Panc1 (cell line): ENCODE results near the gene CINP. TPM values are rescaled to one million over a fixed set of nuclear protein-coding genes. Genes with fewer than 3 reads are reported as not detected.
"Not testable (repeated sequence)": the region's sequence is repeated elsewhere in the genome, so short reads cannot be mapped to it uniquely, and the experiment has no call there.

Source experiments
- ATAC-seq: fragments of 200-7000 bp; cut with Tn5 transposase; 2 replicates; pipeline ENCODE4 v1.9.1; 2020; ENCODE audit warnings: mild to moderate bottlenecking, moderate library complexity
- BruUV-seq: library from RNA; stranded (reverse); fragments of 400-500 nt; replicated peaks from 2 replicates; lab custom pipeline; 2021; lab: Mats Ljungman, UMichigan
- CTCF ChIA-PET: fragments of 300-600 bp; sonication (Branson Sonifier 250); formaldehyde crosslinking; loops from one replicate; lab custom pipeline; 2022; ENCODE audit warnings: antibody characterized with exemption; lab: Charles Lee
- POLR2A ChIA-PET: fragments of 300-600 bp; sonication (Branson Sonifier 250); formaldehyde crosslinking; loops from one replicate; lab custom pipeline; 2022; ENCODE audit warnings: antibody characterized with exemption; lab: Charles Lee
- DNase-seq: peaks from one replicate; pipeline ENCODE4 v3.0.0-alpha.2; 2010; ENCODE audit warnings: low read depth, low spot score
- H3K27ac ChIP-seq: 2 replicates; pipeline ENCODE4 v1.5.1; 2011; ENCODE audit warnings: mild to moderate bottlenecking, low read length, inconsistent platforms
- H3K27me3 ChIP-seq: fragments of 200-500 bp; sonication (Bioruptor generic); 2 replicates; pipeline ENCODE4 v1.6.0; 2014; ENCODE audit warnings: low read length, inconsistent platforms; ENCODE audit not compliant: control insufficient read depth, insufficient read depth
- H3K36me3 ChIP-seq: fragments of 200-500 bp; sonication (Bioruptor generic); 2 replicates; pipeline ENCODE4 v1.5.1; 2014; ENCODE audit warnings: inconsistent platforms, mild to moderate bottlenecking, low read length, moderate library complexity; ENCODE audit not compliant: control insufficient read depth, insufficient read depth
- H3K4me1 ChIP-seq: 2 replicates; pipeline ENCODE4 v1.5.1; 2011; ENCODE audit warnings: inconsistent platforms, mild to moderate bottlenecking, low read length, moderate library complexity; ENCODE audit not compliant: control insufficient read depth, insufficient read depth
- H3K4me3 ChIP-seq, 2 experiments: 2 replicates each; pipeline ENCODE4 v1.5.1; 2011 to 2012; ENCODE audit warnings: low read depth in 2 of 2, low read length in 2 of 2, mild to moderate bottlenecking in 2 of 2, inconsistent platforms in 1 of 2, moderate library complexity in 1 of 2
- H3K9me3 ChIP-seq: fragments of 200-500 bp; sonication (Bioruptor generic); 2 replicates; pipeline ENCODE4 v1.5.1; 2014; ENCODE audit warnings: low read depth, mild to moderate bottlenecking, inconsistent platforms, low read length, moderate library complexity; ENCODE audit not compliant: control insufficient read depth, insufficient read depth
- CTCF ChIP-seq: fragments of 450-650 bp; IDR thresholded peaks from 2 replicates; pipeline ENCODE4 v1.5.1; 2017; ENCODE audit warnings: mild to moderate bottlenecking
- POLR2AphosphoS5 ChIP-seq: IDR thresholded peaks from 2 replicates; pipeline ENCODE4 v1.6.1; 2012; ENCODE audit warnings: mild to moderate bottlenecking, low read depth, low read length, moderate library complexity
- TCF7L2 ChIP-seq: IDR thresholded peaks from 2 replicates; pipeline ENCODE4 v1.6.1; 2011; ENCODE audit warnings: mild to moderate bottlenecking, low read depth, low read length, inconsistent platforms
- in situ Hi-C: cut with HindIII; loops from 2 replicates; pipeline ENCODE4 v1.10.0; 2016; ENCODE audit warnings: low sequenced_read_pairs, low pct_unique_long_range_greater_than_20kb
- intact Hi-C: fragments of 100-400 bp; cut with micrococcal nuclease; formaldehyde crosslinking; loops from one replicate; pipeline ENCODE4 v1.10.0; 2022; ENCODE audit not compliant: unreplicated experiment
- total RNA-seq: library from RNA; stranded (reverse); gene quantifications from one replicate; pipeline ENCODE4 v1.2.1, GENCODE V29; 2021; ENCODE audit not compliant: unreplicated experiment

Gene CINP
- total RNA-seq, 1 experiment from 2014 or later = 28.3 TPM

DNA sequence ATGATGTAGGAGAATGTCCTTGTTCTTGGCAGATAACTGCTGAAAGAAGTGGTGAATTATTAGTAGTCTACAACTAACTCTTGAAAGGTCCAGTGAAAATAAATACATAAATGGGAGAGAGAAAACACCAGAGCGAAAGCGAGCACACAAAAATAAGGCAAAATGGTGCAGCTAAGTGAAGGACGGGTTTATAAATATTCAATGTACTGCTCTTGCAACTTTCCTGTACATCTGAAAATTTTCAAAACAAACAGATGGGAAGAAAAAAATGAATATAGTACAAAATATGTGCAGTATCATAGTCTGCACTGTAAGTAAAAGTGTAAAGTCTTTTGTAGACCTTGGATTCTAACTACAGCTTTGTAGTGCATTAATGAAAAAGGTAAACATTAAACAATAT, 59.0 kb downstream of the CINP start:
- Histone ChIP-seq H3K4me3 (peak overlapping the region; percentile 14 to 70; a peak in 2 of 4 replicates), H3K9me3 (no peaks in the 10 kb centered on the region), H3K27ac (peak overlapping the region; percentile 46), H3K4me1 (peaks cover 3% of the 10 kb centered on the region; the same call in 1 of the 2 replicates), H3K36me3 (peaks cover 3% of the 10 kb centered on the region; the same call in 1 of the 2 replicates), H3K27me3 (no peaks in the 10 kb centered on the region)
- BruUV-seq = no TSS peak
- ChIA-PET POLR2A (interaction anchor here (1.8 kb wide), 1 partner anchor 8 kb away, joined by 10 read pairs; no protein-coding TSS in a partner anchor), CTCF (no interaction called here)
- intact Hi-C loops (no loop called here), in situ Hi-C loops (loop anchor here (25.0 kb wide), 1 partner anchor 91 kb away; no protein-coding TSS in a partner anchor)
- DNase-seq = no peak
- TF ChIP-seq TCF7L2 (no peak), POLR2AphosphoS5 (no peak), CTCF (no peak)
- ATAC-seq = no peak

GRCh38 chr14:102298303-102299070, 64.2 kb downstream of the CINP start:
- intact Hi-C loops, DNase-seq, H3K27ac ChIP-seq: not testable (repeated sequence)

More at GRCh38 chr14:102298303-102299070, 64.2 kb downstream of the CINP start:
- POLR2A ChIA-PET, H3K27me3 ChIP-seq, H3K4me3 ChIP-seq, H3K36me3 ChIP-seq, H3K9me3 ChIP-seq, BruUV-seq, CTCF ChIA-PET, ATAC-seq, in situ Hi-C loops: not testable (repeated sequence)
- peaks cover 12% of the 10 kb centered on the region for H3K4me1 ChIP-seq

Other genes with a start within 250 kb of the CINP start
- 20.2 TPM for gene WDR20, start 223.0 kb downstream of the CINP start, total RNA-seq
- gene MOK, start 57.7 kb downstream of the CINP start, total RNA-seq = 9.8 TPM
- gene ZNF839, start 43.1 kb downstream of the CINP start, total RNA-seq = 10.8 TPM
- gene TECPR2, start 51 bp upstream of the CINP start, total RNA-seq = 15.5 TPM
- 23.7 TPM for gene ANKRD9, start 146.9 kb upstream of the CINP start, total RNA-seq
- gene RCOR1, start 229.8 kb upstream of the CINP start, total RNA-seq = 27.1 TPM